Stimulated activated CD4-positive, alpha-beta T cell treated with anti-CD3 and anti-CD28 coated beads, Interleukin-2, amount 100 ng/mL, for 48 hours (primary cell): ENCODE data around the gene FUBP3.
"Not testable (repeated sequence)": the region's sequence is repeated elsewhere in the genome, so short reads cannot be mapped to it uniquely, and the experiment has no call there.

Experiments
- DNase-seq, 2 donors: peaks; one replicate each; pipeline ENCODE4 v3.0.0-alpha.2; 2020

FUBP3 gene

DNA sequence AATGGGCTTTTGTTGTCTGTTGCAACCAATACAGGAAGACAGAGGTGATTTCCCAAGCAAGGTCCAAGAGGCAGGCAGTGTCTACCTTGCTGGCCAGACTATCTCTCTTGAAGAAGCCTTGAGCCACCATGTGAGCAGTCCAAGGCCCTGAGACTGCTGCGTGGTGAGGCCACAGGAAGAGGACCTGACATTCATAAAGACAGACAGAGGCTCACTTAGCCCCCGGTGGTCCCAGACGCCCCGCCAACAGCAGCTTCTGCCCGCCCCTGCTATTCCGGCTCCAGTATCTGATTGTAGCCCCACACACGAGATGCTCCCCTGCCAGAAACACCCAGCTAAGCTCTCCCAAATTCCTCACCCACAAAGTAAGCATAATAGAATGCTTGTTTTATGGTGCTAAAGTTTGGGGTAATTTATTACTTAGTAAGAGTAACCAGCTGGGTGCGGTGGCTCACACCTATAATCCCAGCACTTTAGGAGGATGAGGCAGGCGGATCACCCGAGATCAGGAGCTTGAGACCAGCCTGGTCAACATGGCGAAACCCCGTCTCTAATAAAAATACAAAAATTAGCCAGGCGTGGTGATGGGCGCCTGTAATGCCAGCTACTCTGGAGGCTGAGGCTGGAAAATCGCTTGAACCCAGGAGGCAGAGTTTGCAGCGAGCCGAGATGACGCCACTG is 22.8 kb upstream of the FUBP3 start:
- no peak for DNase-seq

GRCh38 chr9:130557077-130557468 is 22.3 kb upstream of the FUBP3 start:
- no peak for DNase-seq

GRCh38 chr9:130561056-130561455 is 18.3 kb upstream of the FUBP3 start:
- DNase-seq = no peak

GRCh38 chr9:130562525-130562924 is 16.9 kb upstream of the FUBP3 start:
- not testable (repeated sequence) for DNase-seq

DNA sequence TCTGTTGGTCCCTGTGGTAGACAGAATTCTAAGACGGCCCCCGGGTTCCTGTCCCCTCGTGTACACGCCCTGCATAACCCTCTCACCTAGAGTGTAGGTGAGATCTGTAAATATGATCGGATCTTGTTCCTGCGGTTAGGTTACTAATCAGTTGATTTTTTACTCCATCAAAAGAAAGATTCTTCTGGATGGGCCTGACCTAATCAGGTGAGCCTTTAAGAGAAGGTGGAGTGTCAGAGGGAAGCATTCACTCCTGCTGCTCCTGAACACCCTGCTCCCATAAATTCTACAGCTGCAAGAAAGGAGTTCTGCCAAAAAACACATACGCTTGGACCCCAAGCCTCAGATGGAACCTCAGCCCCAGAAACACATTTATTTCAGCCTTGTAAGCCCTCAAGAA is 15.6 kb upstream of the FUBP3 start:
- no peak for DNase-seq

DNA sequence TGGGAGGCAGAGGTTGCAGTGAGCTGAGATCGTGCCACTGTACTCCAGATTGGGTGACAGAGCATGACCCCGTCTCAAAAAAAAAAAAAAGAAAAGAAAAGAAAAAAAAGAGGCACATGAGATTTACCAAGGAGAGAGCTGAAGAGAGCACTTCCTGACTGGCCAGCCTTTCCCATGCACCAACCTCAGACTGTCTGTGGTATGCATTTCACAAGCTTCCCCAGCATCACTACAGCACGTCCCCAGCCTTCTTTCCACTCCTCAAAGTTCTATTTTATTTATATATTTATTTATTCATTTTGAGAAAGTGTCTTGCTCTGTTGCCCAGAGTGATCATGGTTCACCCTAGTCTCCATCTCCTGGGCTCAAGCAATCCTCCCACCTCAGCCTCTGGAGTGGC is 13.6 kb upstream of the FUBP3 start:
- DNase-seq = no peak

- DNase-seq = no peak
Measured at GRCh38 chr9:130570208-130570607, 9.2 kb upstream of the FUBP3 start.

DNA sequence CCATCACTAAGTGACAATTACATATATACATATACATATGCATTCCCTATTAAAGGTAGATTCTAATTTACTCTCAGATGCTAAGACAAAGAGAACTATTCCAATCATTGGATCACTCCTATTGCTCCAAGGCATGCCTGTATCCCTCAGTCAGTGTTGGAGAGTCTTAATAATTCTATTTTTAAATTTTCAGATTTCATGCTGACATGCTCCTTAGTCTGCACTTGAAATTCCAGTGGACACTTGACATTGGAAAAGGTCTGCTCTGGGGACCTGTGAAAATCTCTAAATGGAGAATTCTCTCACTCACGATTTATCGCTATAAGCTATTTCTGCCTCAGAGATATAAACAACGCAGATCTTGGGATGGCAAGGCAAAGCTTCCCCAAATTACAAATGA is 3.9 kb upstream of the FUBP3 start:
- no peak for DNase-seq

DNA sequence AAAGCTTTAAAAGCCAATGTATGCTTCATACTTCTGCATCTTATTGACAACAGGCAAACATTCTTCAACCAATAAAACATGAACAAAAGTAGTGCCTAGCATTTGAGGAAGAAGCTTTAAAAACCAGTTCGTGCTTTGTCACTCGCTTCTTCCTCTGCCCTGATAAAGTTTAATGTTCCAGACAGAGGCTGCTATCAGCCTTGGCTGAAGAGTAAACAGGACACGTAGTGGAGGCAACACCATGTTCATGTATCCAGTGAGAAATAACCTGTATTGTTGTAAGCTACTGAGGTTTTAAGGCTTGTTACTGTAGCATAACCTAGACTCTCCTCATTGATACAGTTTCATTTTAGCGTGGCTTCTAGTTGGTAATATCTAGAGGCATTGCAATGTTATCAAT is 3.2 kb upstream of the FUBP3 start:
- no peak for DNase-seq

DNA sequence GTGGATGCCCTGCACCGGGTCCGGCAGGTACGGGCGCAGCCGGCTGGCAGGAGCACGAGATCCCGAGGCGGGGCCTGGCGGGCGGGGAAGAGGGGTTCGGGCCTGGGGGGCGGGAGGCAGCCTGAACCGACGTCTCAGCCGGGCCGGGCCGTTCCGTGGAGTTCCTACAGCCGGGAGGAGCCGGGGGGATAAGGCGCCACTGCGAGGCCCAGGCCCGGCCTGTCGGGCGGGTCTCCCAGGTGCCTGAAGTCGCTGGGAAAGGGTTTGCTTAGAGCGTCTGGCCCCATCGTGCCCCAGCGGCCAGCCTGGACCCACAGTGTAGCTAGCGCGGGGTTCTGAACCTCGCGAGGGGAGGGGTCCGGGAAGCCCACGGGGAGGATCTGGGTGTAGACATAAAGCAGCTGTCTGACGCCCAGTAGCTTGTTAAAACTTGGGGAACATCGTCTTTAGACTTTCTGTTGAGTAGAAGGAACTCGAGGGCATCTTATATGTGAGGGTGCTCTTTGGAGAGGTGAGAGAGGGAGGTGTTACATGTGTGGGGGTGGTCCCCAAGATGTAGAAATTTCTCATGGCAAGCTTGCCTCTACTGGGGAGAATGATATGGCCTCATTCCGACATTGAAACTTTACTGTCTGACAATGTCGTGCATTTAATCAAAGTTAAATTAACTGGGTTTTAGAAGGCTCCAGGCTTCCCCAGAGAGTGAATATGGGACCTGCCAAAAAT is 524 bp downstream of the FUBP3 start:
- peak in 1 of 2 donors; percentile 3 for DNase-seq

DNA sequence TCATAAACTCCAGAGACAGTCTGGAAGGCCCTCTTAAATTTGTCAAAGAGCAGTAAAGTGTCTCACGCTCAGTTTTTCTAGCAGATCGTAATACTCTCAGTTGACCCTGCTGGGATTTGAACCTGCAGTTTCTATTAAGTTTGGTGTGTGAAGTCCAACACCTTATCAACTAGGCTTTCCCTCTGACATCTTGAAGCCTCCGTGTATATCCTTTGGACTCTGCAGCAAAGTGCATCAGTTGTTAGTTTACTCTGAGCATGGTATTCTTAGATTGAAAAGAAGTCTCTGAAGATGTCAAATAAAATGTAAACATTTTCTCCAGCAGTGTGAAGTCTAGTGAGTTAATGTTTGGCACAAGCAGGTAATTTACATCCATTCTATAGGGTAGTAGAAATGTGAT is 2.4 kb downstream of the FUBP3 start:
- DNase-seq = no peak

GRCh38 chr9:130583271-130583670 is 3.9 kb downstream of the FUBP3 start:
- no peak for DNase-seq

DNA sequence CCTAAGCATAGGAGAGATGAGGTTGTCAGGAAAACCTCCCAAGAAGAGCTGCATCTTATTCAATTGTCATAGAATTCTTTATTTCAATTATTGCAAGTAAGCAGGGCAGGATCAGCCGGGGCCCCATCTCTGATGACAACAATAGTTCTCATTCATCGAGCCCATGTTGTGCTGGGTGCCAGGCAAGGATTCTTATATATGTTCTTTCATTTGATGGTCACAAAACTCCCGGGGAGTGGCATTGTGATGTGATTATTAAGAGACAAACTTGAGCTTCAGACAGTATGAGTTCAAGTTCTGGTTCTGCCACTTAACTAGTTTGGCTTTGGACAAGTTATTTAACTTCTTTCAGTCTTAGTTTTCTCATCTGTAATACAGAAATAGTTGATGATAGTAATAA is 8.5 kb downstream of the FUBP3 start:
- DNase-seq = no peak

DNA sequence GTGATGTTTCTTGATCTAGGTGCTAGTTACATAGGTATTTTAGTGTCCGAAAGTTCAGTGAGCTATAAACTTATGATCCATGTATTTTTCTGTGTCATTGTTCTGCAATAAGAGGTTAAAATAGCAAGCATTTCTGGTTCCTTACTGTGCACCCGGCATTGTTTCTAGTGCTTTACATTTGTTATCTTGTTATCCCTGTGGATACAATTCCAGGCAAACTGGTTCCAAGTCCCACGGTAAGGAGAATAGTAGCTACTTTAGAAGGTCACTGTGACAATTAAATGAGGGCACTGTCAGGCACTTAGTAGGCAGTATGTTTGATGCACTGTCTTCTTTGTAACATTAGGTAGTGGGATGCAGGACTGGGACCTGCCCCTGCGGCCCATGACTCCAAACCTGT is 9.0 kb downstream of the FUBP3 start:
- no peak for DNase-seq

- DNase-seq = no peak
Measured at GRCh38 chr9:130589754-130590153, 10.4 kb downstream of the FUBP3 start.

- no peak for DNase-seq
Measured at GRCh38 chr9:130590305-130590704, 10.9 kb downstream of the FUBP3 start.

GRCh38 chr9:130593020-130593419 is 13.6 kb downstream of the FUBP3 start:
- no peak for DNase-seq

DNA sequence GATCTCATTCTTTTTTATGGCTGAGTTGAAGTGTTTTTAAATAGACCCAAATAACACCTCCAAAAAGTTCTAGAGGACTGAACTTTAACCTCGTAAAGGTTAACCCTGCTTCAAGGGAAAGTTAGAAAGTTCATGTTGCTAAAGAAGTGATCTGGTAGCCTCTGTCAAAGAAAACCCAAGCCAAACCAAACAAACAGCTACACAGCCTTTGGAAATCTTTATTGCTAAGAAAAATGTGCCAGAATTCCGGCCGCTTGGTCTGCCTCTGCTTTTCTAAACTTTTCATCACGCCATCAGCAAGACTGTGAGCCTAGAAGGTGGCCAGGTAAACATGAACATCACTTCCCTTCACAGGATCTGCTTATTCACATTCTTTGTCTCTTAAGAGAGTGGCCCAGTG is 17.9 kb downstream of the FUBP3 start:
- DNase-seq = no peak

DNA sequence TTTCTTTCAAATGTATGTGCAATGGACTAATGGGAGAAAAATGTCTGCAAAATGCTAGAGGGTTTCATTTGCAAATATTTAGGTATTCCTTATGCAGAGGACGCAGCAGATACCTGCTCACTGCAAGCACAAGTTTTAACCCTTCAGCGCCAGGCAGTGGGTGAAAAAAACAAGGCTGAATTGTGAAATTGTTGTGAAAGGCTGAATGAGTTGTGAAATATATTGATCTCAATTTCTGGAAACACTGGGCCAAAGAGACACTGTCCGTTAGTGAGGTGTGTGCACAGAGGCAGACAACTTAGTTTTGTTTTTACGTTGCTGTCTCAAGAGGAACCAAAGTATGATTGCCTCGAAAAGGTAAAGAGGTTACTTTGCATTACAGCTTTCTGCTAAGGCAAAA is 18.8 kb downstream of the FUBP3 start:
- DNase-seq = no peak

DNA sequence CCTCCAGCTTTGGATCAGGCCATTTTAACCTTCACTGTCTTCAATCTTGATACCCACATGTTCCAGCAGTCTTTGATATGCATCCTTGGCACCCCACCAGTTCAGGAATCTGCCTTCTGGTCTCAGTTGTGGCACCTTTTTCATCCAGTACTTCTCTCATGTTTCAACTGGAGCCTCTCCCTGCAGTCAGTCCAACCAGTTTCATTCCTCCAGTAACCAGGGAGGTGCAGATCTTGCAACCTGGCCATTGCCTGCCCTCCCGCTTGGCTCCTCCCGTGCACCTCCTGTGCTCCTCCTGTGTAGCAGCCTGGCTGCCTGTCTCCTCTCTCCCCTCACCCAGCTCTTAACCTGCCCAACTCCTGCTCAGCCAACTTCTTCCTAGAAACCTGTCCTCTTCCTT is 20.2 kb downstream of the FUBP3 start:
- DNase-seq = no peak

GRCh38 chr9:130601100-130601499 is 21.7 kb downstream of the FUBP3 start:
- DNase-seq = no peak

GRCh38 chr9:130604295-130604694 is 24.9 kb downstream of the FUBP3 start:
- DNase-seq = no peak

GRCh38 chr9:130606887-130607600 is 27.7 kb downstream of the FUBP3 start:
- DNase-seq = no peak
